DND-41 (cell line): ENCODE measurements around the gene NTN4.

Experiments used
- CTCF ChIP-seq: IDR thresholded peaks from 2 replicates; pipeline ENCODE4 v1.5.1; 2012; ENCODE audit warnings: borderline replicate concordance, low read length, moderate library complexity, mild to moderate bottlenecking; ENCODE audit not compliant: poor library complexity, severe bottlenecking; ENCODE audit errors: extremely low read depth
- EZH2 ChIP-seq: IDR thresholded peaks from 3 replicates; pipeline ENCODE4 v1.6.1; 2012; ENCODE audit warnings: borderline replicate concordance, low read depth, mild to moderate bottlenecking, moderate library complexity, low read length, inconsistent platforms; ENCODE audit not compliant: severe bottlenecking

- TF ChIP-seq CTCF, result no peak
- no peak for TF ChIP-seq EZH2
Observed at GRCh38 chr12:95721320-95721719, 69.2 kb downstream of the NTN4 start.
